GM18867 (cell line): ENCODE data around the gene ANKRD52.
"Not testable (repeated sequence)": the region's sequence is repeated elsewhere in the genome, so short reads cannot be mapped to it uniquely, and the experiment has no call there.

Experiments
- ATAC-seq: cut with Tn5 transposase; IDR thresholded peaks from one replicate; pipeline ENCODE4 v1.9.1; 2021; ENCODE audit warnings: mild to moderate bottlenecking, moderate library complexity; ENCODE audit not compliant: unreplicated experiment

ANKRD52 gene

GRCh38 chr12:56213878-56214277 is 44.3 kb downstream of the ANKRD52 start:
- ATAC-seq = no peak

- ATAC-seq = no peak
These were observed 45.8 kb downstream of the ANKRD52 start for GRCh38 chr12:56212361-56212760.

GRCh38 chr12:56208006-56208405 is 50.2 kb downstream of the ANKRD52 start:
- ATAC-seq = no peak

- no peak for ATAC-seq
These were observed 51.6 kb downstream of the ANKRD52 start for GRCh38 chr12:56206452-56207166.

DNA sequence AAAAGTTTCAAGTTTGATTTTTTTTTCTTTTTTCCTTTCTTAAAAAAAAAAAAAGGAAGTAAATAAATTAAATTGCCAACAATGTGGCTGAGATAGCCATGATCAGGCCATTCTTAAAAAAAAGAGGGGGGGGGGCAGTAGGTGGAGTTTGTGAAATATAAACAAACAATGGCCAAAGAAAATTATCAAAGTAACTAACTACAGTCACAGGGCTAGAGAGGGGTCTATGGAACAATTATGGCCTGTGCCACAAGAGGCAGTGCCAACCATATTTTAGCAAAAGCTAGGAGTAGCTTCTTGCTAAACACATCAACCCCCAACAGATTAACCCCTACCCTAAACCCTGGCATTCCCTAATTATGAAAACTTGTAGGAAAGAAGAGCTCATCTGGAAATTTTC is 52.7 kb downstream of the ANKRD52 start:
- no peak for ATAC-seq

DNA sequence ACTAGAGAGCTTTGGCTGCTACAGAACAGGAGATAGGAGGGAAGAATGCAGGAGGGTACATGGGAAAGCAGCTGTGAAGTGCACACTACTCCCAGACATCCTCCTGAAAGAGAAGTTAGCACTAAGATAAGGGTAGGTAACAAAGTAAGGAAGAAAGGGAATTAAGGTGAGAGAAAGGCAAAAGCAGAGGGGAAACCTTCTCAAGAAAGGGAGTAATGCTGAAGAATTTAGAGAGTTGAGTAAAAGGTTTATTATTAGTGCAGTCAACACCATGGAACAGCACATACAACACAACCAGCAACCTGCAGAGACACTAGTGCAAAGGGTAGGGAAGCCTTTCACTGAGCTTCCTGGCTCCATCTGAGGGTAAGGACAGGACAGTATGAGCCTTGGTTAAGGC is 53.9 kb downstream of the ANKRD52 start:
- ATAC-seq = no peak

- no peak for ATAC-seq
These were observed 55.3 kb downstream of the ANKRD52 start for GRCh38 chr12:56202838-56203237.

- ATAC-seq = no peak
These were observed 55.8 kb downstream of the ANKRD52 start for GRCh38 chr12:56202366-56202765.

DNA sequence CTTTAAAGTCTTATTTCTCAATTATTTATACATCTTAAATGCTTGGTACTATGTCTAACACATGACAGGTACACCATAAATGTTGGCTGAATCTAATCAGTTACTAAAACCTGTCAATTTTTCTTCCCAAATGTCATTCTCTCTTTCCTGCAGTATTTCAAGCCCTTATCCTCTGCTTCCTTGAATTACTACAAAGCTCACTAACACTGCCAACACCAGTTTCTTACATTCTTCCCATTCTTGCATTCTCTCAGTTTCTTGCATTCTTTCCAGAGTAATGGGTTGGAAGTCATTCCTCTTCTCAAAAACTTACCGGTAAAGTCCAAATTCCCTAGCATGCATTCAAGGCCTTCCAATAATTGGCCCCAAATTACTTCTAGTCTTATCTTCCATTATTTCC is 59.3 kb downstream of the ANKRD52 start:
- no peak for ATAC-seq

DNA sequence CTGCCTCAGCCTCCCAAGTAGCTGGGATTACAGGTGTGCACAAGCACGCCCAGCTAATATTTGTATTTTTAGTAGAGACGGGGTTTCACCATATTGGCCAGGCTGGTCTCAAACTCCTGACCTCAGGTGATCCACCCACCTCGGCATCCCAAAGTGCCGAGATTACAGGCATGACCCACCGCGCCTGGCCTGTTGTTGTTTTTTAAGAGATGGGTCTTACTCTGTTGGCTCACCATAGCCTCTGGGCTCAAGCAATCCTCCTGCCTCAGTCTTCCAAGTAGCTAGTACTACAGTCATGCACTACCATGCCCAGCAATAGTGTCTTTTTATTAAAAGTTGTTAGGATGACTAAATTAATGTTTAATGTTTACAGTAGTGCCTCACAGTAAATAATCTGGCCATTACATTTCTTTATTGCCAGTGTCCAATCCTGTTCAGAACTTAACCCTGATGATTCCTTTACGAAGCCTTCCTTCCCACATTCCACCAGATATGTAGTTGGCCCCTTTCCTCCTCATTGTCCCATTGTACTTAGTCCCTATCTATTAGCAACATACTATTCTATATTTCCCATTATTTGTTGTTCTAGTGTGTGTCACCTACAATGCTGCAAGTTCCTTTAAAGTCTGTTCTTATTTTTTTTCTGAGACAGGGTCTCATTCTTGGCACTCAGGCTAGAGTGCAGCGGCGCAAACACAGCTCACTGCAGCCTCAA is 60.1 kb downstream of the ANKRD52 start:
- no peak for ATAC-seq

GRCh38 chr12:56196818-56197550 is 61.2 kb downstream of the ANKRD52 start:
- not testable (repeated sequence) for ATAC-seq

GRCh38 chr12:56193025-56193578 is 65.1 kb downstream of the ANKRD52 start:
- no peak for ATAC-seq

DNA sequence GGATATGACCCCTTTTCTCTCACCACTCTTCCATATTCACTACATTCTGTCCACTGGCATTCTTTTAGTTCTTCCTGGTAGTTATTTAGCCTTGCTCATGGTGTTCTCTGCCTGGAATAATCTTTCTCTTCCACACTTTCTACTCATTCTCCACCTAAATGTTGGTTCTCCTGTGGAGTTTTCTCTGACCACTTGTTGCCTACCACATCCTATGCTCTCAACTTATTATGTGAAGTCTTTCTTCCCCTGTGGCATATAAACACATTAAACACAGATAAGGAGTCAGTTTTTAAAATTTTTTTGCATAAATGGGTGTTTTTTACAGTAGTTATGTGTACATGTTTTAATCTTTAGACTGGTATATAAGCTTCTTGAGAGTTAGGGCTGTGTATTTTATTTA is 65.6 kb downstream of the ANKRD52 start:
- no peak for ATAC-seq

- ATAC-seq = no peak
These were observed 67.5 kb downstream of the ANKRD52 start for GRCh38 chr12:56190695-56191155.

DNA sequence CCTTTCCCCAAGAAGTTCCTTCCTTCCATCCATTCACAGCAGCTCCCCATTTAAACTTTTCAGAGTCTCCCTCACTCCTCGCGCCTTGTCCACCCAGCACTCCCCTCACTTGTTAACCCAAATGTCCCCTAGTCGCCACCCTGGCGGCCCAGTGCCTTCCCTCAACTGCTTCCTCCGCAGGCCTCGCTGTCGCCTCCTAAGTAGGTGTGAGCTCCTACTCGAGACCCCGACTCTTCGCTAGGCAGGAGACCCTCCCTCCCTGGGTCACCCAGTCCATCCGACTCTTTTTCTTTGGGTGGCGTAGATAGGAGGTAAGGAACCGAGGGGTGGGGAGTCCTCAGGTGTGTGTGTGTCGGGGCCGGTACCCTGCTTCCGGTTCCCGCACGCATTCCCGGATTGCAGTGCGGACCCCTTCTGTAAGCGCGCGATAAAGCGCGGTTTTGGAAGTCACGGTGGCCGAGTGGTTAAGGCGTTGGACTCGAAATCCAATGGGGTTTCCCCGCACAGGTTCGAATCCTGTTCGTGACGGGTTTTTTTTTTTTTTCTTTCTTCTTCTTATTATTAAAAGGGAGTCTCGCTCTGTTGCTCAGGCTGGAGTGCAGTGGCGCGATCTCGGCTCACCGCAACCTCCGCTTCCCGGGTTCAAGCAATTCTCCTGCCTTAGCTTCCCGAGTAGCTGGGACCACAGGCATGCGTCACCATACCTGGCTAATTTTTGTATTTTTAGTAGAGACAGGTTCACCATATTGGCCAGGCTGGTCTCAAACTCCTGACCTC is 68.1 kb downstream of the ANKRD52 start:
- peak; percentile 35 for ATAC-seq

- ATAC-seq = peak; percentile 78
These were observed 68.9 kb downstream of the ANKRD52 start, which contains the start of gene SMARCC2 for GRCh38 chr12:56189099-56189917. TSS of gene SMARCC2 (minus strand) at chr12:56189483. CDS start at chr12:56189461, 22 bp downstream.

GRCh38 chr12:56188778-56189098 is 69.4 kb downstream of the ANKRD52 start:
- ATAC-seq = no peak

DNA sequence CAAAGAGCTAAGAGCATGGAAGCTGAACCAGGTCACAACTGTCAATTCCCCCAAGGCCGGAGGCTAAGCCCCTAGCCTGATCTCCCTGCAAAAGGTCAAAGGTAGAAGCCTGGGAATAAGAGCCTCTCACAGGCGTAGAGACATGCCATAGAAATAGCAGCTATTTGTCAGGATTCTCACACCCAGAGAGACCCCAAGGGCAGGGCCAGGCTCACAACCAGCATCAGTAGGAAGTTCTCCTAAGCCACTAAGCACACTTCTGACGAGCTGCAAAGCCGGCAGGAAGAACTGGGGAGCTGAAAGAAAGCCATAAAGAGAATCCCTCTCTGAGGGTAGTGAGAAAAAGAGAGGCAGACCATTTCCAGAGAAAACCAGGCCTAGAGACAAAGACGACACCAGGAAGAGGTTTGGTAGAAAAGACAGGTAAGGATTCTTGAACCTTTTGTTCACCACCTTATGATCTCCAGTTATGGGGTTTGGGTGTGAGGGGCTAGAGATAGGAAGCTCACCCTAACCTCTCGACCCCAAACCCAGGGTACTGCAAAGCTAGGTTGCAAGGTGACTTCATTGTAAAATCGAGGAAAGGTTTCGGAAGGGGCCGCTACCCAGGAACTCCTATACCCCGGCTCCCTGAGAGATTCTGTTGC is 69.9 kb downstream of the ANKRD52 start:
- ATAC-seq = no peak
